HG02588 (cell line): ENCODE measurements around the gene C1QTNF12.

Experiments
- ATAC-seq: cut with Tn5 transposase; IDR thresholded peaks from one replicate; pipeline ENCODE4 v1.9.1; 2021; ENCODE audit warnings: mild to moderate bottlenecking, moderate library complexity; ENCODE audit not compliant: unreplicated experiment

The C1QTNF12 gene

GRCh38 chr1:1281533-1282321 lies 35.2 kb upstream of the C1QTNF12 start:
- no peak for ATAC-seq

- ATAC-seq = no peak
Measured at GRCh38 chr1:1280782-1281481, 34.4 kb upstream of the C1QTNF12 start.

- no peak for ATAC-seq
Measured at GRCh38 chr1:1279028-1279427, 32.5 kb upstream of the C1QTNF12 start.

GRCh38 chr1:1278620-1279019 lies 32.1 kb upstream of the C1QTNF12 start:
- ATAC-seq = no peak

GRCh38 chr1:1275836-1276235 lies 29.3 kb upstream of the C1QTNF12 start:
- no peak for ATAC-seq

GRCh38 chr1:1274931-1275431 lies 28.5 kb upstream of the C1QTNF12 start:
- ATAC-seq = no peak

GRCh38 chr1:1274299-1274930 lies 27.9 kb upstream of the C1QTNF12 start:
- ATAC-seq = no peak

- ATAC-seq = peak; percentile 70
Measured at GRCh38 chr1:1273512-1274298, 27.2 kb upstream of the C1QTNF12 start, which contains the start of gene UBE2J2. Gene UBE2J2 (minus strand): TSS chr1:1273854. CDS start chr1:1267992, 5,862 bp downstream.

GRCh38 chr1:1273209-1273511 lies 26.6 kb upstream of the C1QTNF12 start:
- ATAC-seq = peak; percentile 9

GRCh38 chr1:1272341-1273208 lies 26.1 kb upstream of the C1QTNF12 start:
- ATAC-seq = no peak

- ATAC-seq = no peak
Measured at GRCh38 chr1:1270813-1271212, 24.3 kb upstream of the C1QTNF12 start.

GRCh38 chr1:1268284-1268682 lies 21.8 kb upstream of the C1QTNF12 start:
- no peak for ATAC-seq

- ATAC-seq = no peak
Measured at GRCh38 chr1:1267488-1268283, 21.2 kb upstream of the C1QTNF12 start.

GRCh38 chr1:1264868-1265272 lies 18.3 kb upstream of the C1QTNF12 start:
- no peak for ATAC-seq

- ATAC-seq = no peak
Measured at GRCh38 chr1:1264026-1264425, 17.5 kb upstream of the C1QTNF12 start.

GRCh38 chr1:1262758-1263157 lies 16.2 kb upstream of the C1QTNF12 start:
- ATAC-seq = no peak

- no peak for ATAC-seq
Measured at GRCh38 chr1:1262071-1262470, 15.5 kb upstream of the C1QTNF12 start.

GRCh38 chr1:1260843-1261560 lies 14.5 kb upstream of the C1QTNF12 start:
- ATAC-seq = no peak
